Keratinocyte (primary cell): Measurements from ENCODE around the gene F12. TPM values are rescaled to one million over a fixed set of nuclear protein-coding genes. Genes with fewer than 3 reads are reported as not detected.

Experiments
- DNase-seq: peaks from one replicate; pipeline ENCODE4 v3.0.0-alpha.2; 2011; ENCODE audit warnings: low read depth, missing footprints, low spot score
- FAIRE-seq: peaks from 2 replicates; lab custom pipeline; 2011; peaks lifted over from hg19 to GRCh38; lab: Jason Lieb, UNC
- H2AFZ ChIP-seq: 2 replicates; pipeline ENCODE4 v1.6.0; 2012; ENCODE audit warnings: low read length, control low read depth, inconsistent platforms; ENCODE audit not compliant: control insufficient read depth
- H3K27ac ChIP-seq: 2 replicates; pipeline ENCODE4 v1.5.1; 2011; ENCODE audit warnings: low read length; ENCODE audit not compliant: control insufficient read depth, insufficient read depth
- H3K27me3 ChIP-seq: 3 replicates; pipeline ENCODE4 v1.6.0; 2011; ENCODE audit warnings: low read length; ENCODE audit not compliant: control insufficient read depth, insufficient read depth; ENCODE audit errors: extremely low read depth
- H3K36me3 ChIP-seq, 2 experiments: 2 replicates in 1 of 2; 3 replicates in 1 of 2; pipeline ENCODE4 v1.5.1; 2011; ENCODE audit warnings: low read length in 2 of 2, mild to moderate bottlenecking in 1 of 2; ENCODE audit not compliant: control insufficient read depth in 2 of 2, insufficient read depth in 2 of 2; ENCODE audit errors: extremely low read depth in 1 of 2
- H3K4me1 ChIP-seq: 3 replicates; pipeline ENCODE4 v1.5.1; 2011; ENCODE audit warnings: low read length; ENCODE audit not compliant: control insufficient read depth, insufficient read depth; ENCODE audit errors: extremely low read depth
- H3K4me2 ChIP-seq: 3 replicates; pipeline ENCODE4 v1.6.0; 2011; ENCODE audit warnings: low read depth, low read length; ENCODE audit not compliant: control insufficient read depth, insufficient read depth; ENCODE audit errors: extremely low read depth
- H3K4me3 ChIP-seq, 3 experiments: fragments of 200-600 bp in 1 of 3; sonication (generic) in 1 of 3; 2 replicates in 2 of 3; 3 replicates in 1 of 3; pipeline ENCODE4 v1.5.1; 2011 to 2016; ENCODE audit warnings: low read length in 3 of 3, mild to moderate bottlenecking in 3 of 3, control low read depth in 2 of 3, inconsistent platforms in 1 of 3, low read depth in 1 of 3, mixed read lengths in 1 of 3, mixed run types in 1 of 3, moderate library complexity in 1 of 3; ENCODE audit not compliant: control insufficient read depth in 2 of 3, insufficient read depth in 2 of 3; ENCODE audit errors: extremely low read depth in 1 of 3
- H3K79me2 ChIP-seq: 2 replicates; pipeline ENCODE4 v1.6.0; 2012; ENCODE audit warnings: low read length; ENCODE audit not compliant: control insufficient read depth, insufficient read depth
- H3K9ac ChIP-seq: 3 replicates; pipeline ENCODE4 v1.6.0; 2011; ENCODE audit warnings: low read length; ENCODE audit not compliant: control insufficient read depth, insufficient read depth; ENCODE audit errors: extremely low read depth
- H3K9me1 ChIP-seq: 3 replicates; pipeline ENCODE4 v1.6.0; 2011; ENCODE audit warnings: low read length; ENCODE audit not compliant: control insufficient read depth, insufficient read depth; ENCODE audit errors: extremely low read depth
- H3K9me3 ChIP-seq: 2 replicates; pipeline ENCODE4 v1.5.1; 2012; ENCODE audit warnings: low read depth, low read length; ENCODE audit not compliant: control insufficient read depth
- H4K20me1 ChIP-seq: 3 replicates; pipeline ENCODE4 v1.6.0; 2011; ENCODE audit warnings: low read length; ENCODE audit not compliant: control insufficient read depth, insufficient read depth; ENCODE audit errors: extremely low read depth
- CTCF ChIP-seq, 3 experiments: IDR thresholded peaks in 1 of 3; conservative IDR thresholded peaks in 1 of 3; optimal IDR thresholded peaks in 1 of 3; 2 replicates in 2 of 3; 3 replicates in 1 of 3; pipeline versions ENCODE3 to v1.5.1; 2011; ENCODE audit warnings: low read length in 3 of 3, mild to moderate bottlenecking in 3 of 3, moderate library complexity in 2 of 3, control low read depth in 1 of 3, inconsistent platforms in 1 of 3; ENCODE audit not compliant: insufficient read depth in 2 of 3; ENCODE audit errors: extremely low read depth in 1 of 3
- EZH2 ChIP-seq: IDR thresholded peaks from one replicate; pipeline ENCODE4 v1.6.1; 2012; ENCODE audit warnings: inconsistent platforms, mild to moderate bottlenecking, low read length, moderate library complexity
- dilution Hi-C: fragments of 300-500 bp; cut with MboI; formaldehyde crosslinking; loops from one replicate; pipeline ENCODE4 v1.7.0; 2020; ENCODE audit warnings: low sequenced_read_pairs; ENCODE audit not compliant: extremely low pct_ligation_motif_present
- polyA plus RNA-seq, 5 experiments: library from polyadenylated mRNA; depleted of rRNA in 3 of 5; stranded (reverse) in 3 of 5; stranded (forward) in 1 of 5; unstranded in 1 of 5; fragments of >200 nt; gene quantifications; 1 replicate in 1 of 5; 2 replicates in 3 of 5; 3 replicates in 1 of 5; pipeline versions ENCODE4 v1.2.1 to v1.2.3, GENCODE V29; 2011 to 2012; ENCODE audit warnings: missing spikeins in 2 of 5, low read depth in 1 of 5, low replicate concordance in 1 of 5

The F12 gene
- polyA plus RNA-seq, 1 donor (not counting 4 experiments of a cell fraction or from before 2014, with no cell fraction given): 7.7 TPM

DNA sequence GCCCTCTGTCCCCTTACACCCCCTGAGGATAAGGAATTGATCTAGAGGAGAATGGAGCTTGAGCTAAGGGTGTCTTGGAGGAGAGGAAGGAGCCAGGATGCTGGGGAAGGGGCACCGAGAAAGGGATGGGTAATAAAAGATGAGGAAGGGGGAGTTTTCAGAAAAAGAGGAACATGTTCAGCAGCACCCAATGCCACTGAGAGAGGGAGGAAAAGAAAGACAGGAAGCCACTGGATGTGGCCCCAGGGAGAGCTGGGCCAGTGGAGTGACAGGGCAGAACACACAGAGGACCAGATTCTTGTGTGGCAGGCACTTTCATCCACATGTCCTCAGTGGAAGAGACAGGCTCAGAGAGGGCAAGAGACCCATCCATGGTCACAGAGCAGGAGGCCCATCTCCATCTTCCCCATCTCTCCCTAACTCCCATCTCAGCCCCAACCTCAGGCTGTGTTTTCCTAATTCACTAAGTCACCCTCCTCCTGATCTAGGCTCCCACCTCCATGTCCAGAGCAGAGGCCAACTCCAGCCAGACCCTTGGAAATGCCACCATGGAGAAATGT lies 16.1 kb downstream of the F12 start:
- Histone ChIP-seq H3K9me3 (no peaks in the 10 kb centered on the region), H3K9me1 (no peaks in the 10 kb centered on the region), H3K36me3 (no peaks in the 10 kb centered on the region), H4K20me1 (peaks cover 1% of the 10 kb centered on the region), H2AFZ (no peak overlapping the region), H3K27ac (no peak overlapping the region), H3K27me3 (no peaks in the 10 kb centered on the region), H3K4me2 (no peak overlapping the region), H3K4me1 (peaks cover 24% of the 10 kb centered on the region), H3K79me2 (no peaks in the 10 kb centered on the region), H3K9ac (no peak overlapping the region), H3K4me3 (no peak overlapping the region)
- FAIRE-seq (no peak), DNase-seq (no peak)
- TF ChIP-seq CTCF (optimal IDR thresholded peaks at IDR 0.05 in 1 of 3, IDR thresholded peaks at IDR 0.05 in 1 of 3, conservative IDR thresholded peaks at IDR 0.05 in 1 of 3; ENCODE audit: extremely low read depth in 1 of 3, insufficient read depth in 2 of 3, low read length in 3 of 3) (no peak), EZH2 (no peak)
- dilution Hi-C loops: no loop called here

DNA sequence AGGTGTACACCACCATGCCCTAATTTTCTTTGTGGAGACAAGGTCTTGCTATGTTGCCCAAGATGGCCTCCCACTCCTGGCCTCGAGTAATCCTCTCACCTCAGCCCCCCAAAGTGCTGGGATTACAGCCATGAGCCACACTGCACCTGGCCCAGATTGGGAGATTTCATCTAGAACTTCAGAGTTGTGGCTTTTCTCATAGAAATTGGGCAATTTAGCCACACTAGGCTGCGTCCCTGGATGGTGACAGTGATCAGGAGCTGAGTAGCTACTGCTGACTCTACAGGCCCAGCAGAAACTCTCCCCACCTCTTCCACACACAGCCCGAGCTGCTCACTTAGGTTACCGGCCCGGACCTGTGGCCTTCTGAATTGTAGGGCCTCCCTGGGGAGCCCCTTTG lies 16.6 kb downstream of the F12 start:
- no peak overlapping the region for H3K27ac ChIP-seq
- no peaks in the 10 kb centered on the region for H3K9me1 ChIP-seq
- H2AFZ ChIP-seq: no peak overlapping the region
- no peak for FAIRE-seq
- H3K4me3 ChIP-seq: no peak overlapping the region
- dilution Hi-C loops: no loop called here
- H3K4me2 ChIP-seq: no peak overlapping the region
- no peaks in the 10 kb centered on the region for H3K36me3 ChIP-seq
- no peak overlapping the region for H3K9ac ChIP-seq
- DNase-seq: no peak
- TF ChIP-seq CTCF (optimal IDR thresholded peaks at IDR 0.05 in 1 of 3, IDR thresholded peaks at IDR 0.05 in 1 of 3, conservative IDR thresholded peaks at IDR 0.05 in 1 of 3; ENCODE audit: extremely low read depth in 1 of 3, insufficient read depth in 2 of 3, low read length in 3 of 3) (no peak), EZH2 (no peak)
- H4K20me1 ChIP-seq: peaks cover 2% of the 10 kb centered on the region
- H3K79me2 ChIP-seq: no peaks in the 10 kb centered on the region
- H3K27me3 ChIP-seq: no peaks in the 10 kb centered on the region
- H3K4me1 ChIP-seq: peaks cover 29% of the 10 kb centered on the region
- no peaks in the 10 kb centered on the region for H3K9me3 ChIP-seq
